ENCODE data around the gene ZNF148.

Gene ZNF148

GRCh38 chr3:125179143-125179883 lies 195.8 kb downstream of the ZNF148 start:
- in situ Hi-C loops (cut with HindIII; ENCODE audit: low pct_unique_long_range_greater_than_20kb, low sequenced_read_pairs) = no loop called here

GRCh38 chr3:125177746-125178145 lies 197.4 kb downstream of the ZNF148 start:
- DNase-seq (ENCODE audit: low read depth in 1 of 2, low spot score in 1 of 2) = no peak
- no peak for TF ChIP-seq JUND (IDR thresholded peaks at IDR 0.05; ENCODE audit: low read depth)
- in situ Hi-C loops (cut with HindIII; ENCODE audit: low pct_unique_long_range_greater_than_20kb, low sequenced_read_pairs) = no loop called here

More at GRCh38 chr3:125179143-125179883, 195.8 kb downstream of the ZNF148 start:
- no peak for DNase-seq (ENCODE audit: low read depth in 1 of 2, low spot score in 1 of 2)
- no peak for TF ChIP-seq JUND (IDR thresholded peaks at IDR 0.05; ENCODE audit: low read depth)
